ELR (cell line): ENCODE measurements around the gene NEK11.
"Not testable (repeated sequence)": the region's sequence is repeated elsewhere in the genome, so short reads cannot be mapped to it uniquely, and the experiment has no call there.

ENCODE experiments used
- DNase-seq: peaks from one replicate; pipeline ENCODE4 v3.0.0-alpha.2; 2015; ENCODE audit warnings: low read depth

NEK11 gene

GRCh38 chr3:131038326-131038725 lies 11.6 kb downstream of the NEK11 start:
- DNase-seq = no peak

GRCh38 chr3:131042271-131042985 lies 15.8 kb downstream of the NEK11 start:
- not testable (repeated sequence) for DNase-seq

- DNase-seq = no peak
Observed at GRCh38 chr3:131047582-131047981, 20.9 kb downstream of the NEK11 start.

- DNase-seq = no peak
Observed at GRCh38 chr3:131048030-131048429, 21.4 kb downstream of the NEK11 start.

GRCh38 chr3:131050001-131050400 lies 23.3 kb downstream of the NEK11 start:
- DNase-seq = no peak

GRCh38 chr3:131053043-131053859 lies 26.6 kb downstream of the NEK11 start:
- DNase-seq = peak; percentile 19

GRCh38 chr3:131067983-131068382 lies 41.3 kb downstream of the NEK11 start:
- no peak for DNase-seq

GRCh38 chr3:131072099-131072559 lies 45.5 kb downstream of the NEK11 start:
- DNase-seq = peak; percentile 81

GRCh38 chr3:131072845-131073244 lies 46.2 kb downstream of the NEK11 start:
- peak; percentile 37 for DNase-seq

- DNase-seq = no peak
Observed at GRCh38 chr3:131075632-131076328, 49.1 kb downstream of the NEK11 start.

GRCh38 chr3:131077904-131078303 lies 51.2 kb downstream of the NEK11 start:
- DNase-seq = no peak

GRCh38 chr3:131079086-131079485 lies 52.4 kb downstream of the NEK11 start:
- DNase-seq = no peak

- no peak for DNase-seq
Observed at GRCh38 chr3:131081224-131081623, 54.5 kb downstream of the NEK11 start.

- DNase-seq = no peak
Observed at GRCh38 chr3:131082246-131082645, 55.6 kb downstream of the NEK11 start.

- DNase-seq = no peak
Observed at GRCh38 chr3:131082871-131083863, 56.5 kb downstream of the NEK11 start.

GRCh38 chr3:131091768-131092167 lies 65.1 kb downstream of the NEK11 start:
- peak; percentile 27 for DNase-seq

GRCh38 chr3:131107637-131108433 lies 81.2 kb downstream of the NEK11 start:
- DNase-seq = peak; percentile 28

- DNase-seq = no peak
Observed at GRCh38 chr3:131109156-131109555, 82.5 kb downstream of the NEK11 start.

GRCh38 chr3:131110087-131110486 lies 83.4 kb downstream of the NEK11 start:
- DNase-seq = peak; percentile 64

- no peak for DNase-seq
Observed at GRCh38 chr3:131114256-131114655, 87.6 kb downstream of the NEK11 start.

- DNase-seq = no peak
Observed at GRCh38 chr3:131125684-131126083, 99.0 kb downstream of the NEK11 start.
